Lower lobe of right lung (tissue), 1 donor: Measurements from ENCODE around the gene VPS8. TPM values are rescaled to one million over a fixed set of nuclear protein-coding genes. Genes with fewer than 3 reads are reported as not detected.

Experiments used
- total RNA-seq: library from RNA; stranded (reverse); fragmentation: NEBNext Ultra II Directional; extraction: Animal tissue kit (Norgen Biotek cat#: 25700); gene quantifications from one replicate; pipeline ENCODE4 v1.2.1, GENCODE V29; 2021
- donor health status: DM: no; HTN: yes; CAD: no; lungs with severe emphysema.

Gene VPS8
- total RNA-seq, 1 donor from 2014 or later: 84.7 TPM

Other genes starting within 250 kb of the VPS8 start
- gene MAGEF1, start 100.1 kb upstream of the VPS8 start, total RNA-seq: 23.5 TPM